Fibroblast of pulmonary artery (primary cell): ENCODE results near the gene MAPK13.

Experiments
- DNase-seq: peaks from one replicate; pipeline ENCODE4 v3.0.0-alpha.2; 2010; ENCODE audit warnings: low read depth
- H3K4me3 ChIP-seq: replicated peaks from 2 replicates; pipeline ENCODE4 v1.5.1; 2011; ENCODE audit warnings: low read depth, mild to moderate bottlenecking, control low read depth, low read length, moderate library complexity
- TF ChIP-seq, protein P1 (sequence below): IDR thresholded peaks from 2 replicates; pipeline ENCODE4 v1.5.1; 2011; ENCODE audit warnings: mild to moderate bottlenecking, control low read depth, low read length, inconsistent platforms; ENCODE audit errors: missing control alignments

MAPK13 gene

DNA sequence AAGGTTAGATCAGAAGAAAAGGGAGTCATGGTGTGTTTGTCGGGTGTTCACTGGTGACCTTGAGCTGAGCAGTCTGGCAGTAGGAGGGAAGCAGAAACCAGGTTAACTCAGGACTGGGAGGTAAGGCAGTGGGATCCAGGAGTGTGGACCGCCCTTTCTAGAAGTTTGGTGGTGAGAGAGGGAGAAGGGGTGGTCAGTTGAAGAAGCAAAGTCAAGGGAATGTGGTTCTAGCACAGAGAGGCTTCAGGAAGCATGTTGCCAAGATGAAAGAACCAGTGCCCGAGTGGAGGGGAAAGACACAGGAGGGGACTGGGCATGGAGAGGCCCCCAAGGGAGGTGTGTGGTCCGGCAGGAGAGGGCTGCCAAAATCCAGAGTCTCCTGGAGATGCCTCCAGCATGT is 3.6 kb downstream of the MAPK13 start:
- DNase-seq = no peak
- TF ChIP-seq, protein P1, sequence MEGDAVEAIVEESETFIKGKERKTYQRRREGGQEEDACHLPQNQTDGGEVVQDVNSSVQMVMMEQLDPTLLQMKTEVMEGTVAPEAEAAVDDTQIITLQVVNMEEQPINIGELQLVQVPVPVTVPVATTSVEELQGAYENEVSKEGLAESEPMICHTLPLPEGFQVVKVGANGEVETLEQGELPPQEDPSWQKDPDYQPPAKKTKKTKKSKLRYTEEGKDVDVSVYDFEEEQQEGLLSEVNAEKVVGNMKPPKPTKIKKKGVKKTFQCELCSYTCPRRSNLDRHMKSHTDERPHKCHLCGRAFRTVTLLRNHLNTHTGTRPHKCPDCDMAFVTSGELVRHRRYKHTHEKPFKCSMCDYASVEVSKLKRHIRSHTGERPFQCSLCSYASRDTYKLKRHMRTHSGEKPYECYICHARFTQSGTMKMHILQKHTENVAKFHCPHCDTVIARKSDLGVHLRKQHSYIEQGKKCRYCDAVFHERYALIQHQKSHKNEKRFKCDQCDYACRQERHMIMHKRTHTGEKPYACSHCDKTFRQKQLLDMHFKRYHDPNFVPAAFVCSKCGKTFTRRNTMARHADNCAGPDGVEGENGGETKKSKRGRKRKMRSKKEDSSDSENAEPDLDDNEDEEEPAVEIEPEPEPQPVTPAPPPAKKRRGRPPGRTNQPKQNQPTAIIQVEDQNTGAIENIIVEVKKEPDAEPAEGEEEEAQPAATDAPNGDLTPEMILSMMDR = no peak
- no peak overlapping the region for H3K4me3 ChIP-seq

DNA sequence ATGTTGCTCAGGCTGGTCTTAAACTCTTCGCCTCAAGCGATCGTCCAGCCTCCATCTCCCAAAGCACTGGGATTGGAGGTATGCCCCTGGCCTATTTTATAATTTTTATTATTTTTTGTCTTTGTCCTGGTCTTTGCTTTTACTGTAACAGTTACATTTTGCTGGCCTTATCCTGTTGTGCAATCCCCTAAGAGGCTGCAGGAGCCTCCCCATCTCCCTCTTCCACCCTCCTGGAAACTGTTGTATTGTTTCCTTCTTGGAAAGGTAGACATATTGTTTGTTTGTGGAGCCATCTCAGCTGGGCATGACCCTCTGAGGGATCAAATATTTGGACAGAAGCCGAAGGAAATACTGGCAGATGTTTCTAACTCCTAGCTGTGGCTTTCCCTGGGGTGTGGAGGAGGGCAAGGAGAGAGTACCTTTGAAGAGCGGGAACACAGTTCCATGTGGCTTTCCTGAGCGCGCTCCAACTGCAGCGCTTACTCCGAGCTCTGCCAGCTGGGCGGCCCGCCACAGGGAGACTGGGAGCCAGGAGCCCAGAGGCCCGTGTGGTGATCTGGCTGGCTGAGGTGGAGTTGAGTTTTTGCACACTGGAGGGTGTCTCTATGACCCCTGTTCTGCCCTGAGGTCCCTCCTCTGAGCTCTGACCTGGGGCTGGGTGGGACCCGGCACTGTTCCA is 4.9 kb downstream of the MAPK13 start:
- no peak overlapping the region for H3K4me3 ChIP-seq

DNA sequence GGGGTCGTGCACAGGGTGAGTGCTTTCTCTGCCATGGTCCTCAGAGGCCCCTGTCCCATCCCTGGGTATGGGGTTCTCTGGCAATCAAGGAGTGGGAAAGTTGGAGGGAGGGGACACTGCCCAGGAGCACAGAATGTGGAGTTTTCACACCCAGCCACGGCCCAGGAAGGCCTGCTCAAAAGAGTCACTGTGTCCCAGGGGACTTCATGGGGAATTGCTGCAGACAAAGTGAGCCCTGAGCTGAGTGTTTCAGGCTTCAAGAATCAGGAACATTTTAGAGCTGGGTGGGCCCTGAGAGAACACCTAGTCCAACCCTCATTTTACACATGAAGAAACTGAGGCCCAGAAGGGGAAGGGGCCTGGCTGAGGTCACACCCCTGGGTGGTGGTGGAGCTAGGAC is 5.7 kb downstream of the MAPK13 start:
- TF ChIP-seq, protein P1 = no peak
- no peak for DNase-seq
- no peak overlapping the region for H3K4me3 ChIP-seq

More for the DNA sequence above, 4.9 kb downstream of the MAPK13 start:
- peak; percentile 39 for DNase-seq
- TF ChIP-seq, protein P1 = no peak

DNA sequence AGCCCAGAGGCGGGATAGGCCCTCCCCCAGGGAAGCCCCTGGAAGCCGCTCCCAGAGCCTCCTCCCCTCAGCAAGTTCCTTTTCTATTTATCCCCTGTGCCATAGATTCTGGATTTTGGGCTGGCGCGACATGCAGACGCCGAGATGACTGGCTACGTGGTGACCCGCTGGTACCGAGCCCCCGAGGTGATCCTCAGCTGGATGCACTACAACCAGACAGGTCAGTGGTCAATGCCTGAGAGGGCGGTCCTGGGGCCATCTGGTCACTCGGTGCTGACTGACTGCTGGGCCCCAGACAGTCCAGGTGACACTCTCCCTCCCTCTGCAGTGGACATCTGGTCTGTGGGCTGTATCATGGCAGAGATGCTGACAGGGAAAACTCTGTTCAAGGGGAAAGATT is 6.2 kb downstream of the MAPK13 start:
- TF ChIP-seq, protein P1 = no peak
- DNase-seq = no peak

DNA sequence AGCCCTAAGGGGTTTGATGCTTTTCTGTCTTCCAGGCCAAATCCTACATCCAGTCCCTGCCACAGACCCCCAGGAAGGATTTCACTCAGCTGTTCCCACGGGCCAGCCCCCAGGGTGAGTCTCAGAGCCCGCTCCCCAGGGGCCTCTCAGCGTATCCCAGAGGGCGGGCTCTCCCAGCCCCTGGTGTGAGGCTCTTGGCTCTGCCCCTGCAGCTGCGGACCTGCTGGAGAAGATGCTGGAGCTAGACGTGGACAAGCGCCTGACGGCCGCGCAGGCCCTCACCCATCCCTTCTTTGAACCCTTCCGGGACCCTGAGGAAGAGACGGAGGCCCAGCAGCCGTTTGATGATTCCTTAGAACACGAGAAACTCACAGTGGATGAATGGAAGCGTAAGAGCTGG is 8.4 kb downstream of the MAPK13 start:
- TF ChIP-seq, protein P1 = no peak
- H3K4me3 ChIP-seq = no peak overlapping the region
- no peak for DNase-seq

More for the DNA sequence above, 6.2 kb downstream of the MAPK13 start:
- H3K4me3 ChIP-seq = no peak overlapping the region

DNA sequence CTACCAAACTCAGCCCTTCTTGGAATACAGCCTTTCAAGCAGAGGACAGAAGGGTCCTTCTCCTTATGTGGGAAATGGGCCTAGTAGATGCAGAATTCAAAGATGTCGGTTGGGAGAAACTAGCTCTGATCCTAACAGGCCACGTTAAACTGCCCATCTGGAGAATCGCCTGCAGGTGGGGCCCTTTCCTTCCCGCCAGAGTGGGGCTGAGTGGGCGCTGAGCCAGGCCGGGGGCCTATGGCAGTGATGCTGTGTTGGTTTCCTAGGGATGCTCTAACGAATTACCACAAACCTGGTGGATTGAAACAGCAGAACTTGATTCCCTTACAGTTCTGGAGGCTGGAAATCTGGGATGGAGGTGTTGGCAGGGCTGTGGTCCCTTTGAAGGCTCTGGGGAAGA is 9.1 kb downstream of the MAPK13 start:
- TF ChIP-seq, protein P1 = peak; percentile 37
- DNase-seq = peak; percentile 43
- no peak overlapping the region for H3K4me3 ChIP-seq
